Measurements from ENCODE around the gene DESI1.

DESI1 gene

GRCh38 chr22:41563051-41563711 lies 57.7 kb downstream of the DESI1 start:
- TF ChIP-seq SIN3A (IDR thresholded peaks at IDR 0.05; ENCODE audit: borderline replicate concordance, insufficient read depth, low read length): no peak
- TF ChIP-seq POLR2AphosphoS5 (IDR thresholded peaks at IDR 0.05; ENCODE audit: low read depth, low read length): no peak
- TF ChIP-seq REST (IDR thresholded peaks at IDR 0.05; ENCODE audit: insufficient read depth in 1 of 2, low read depth in 2 of 2, low read length in 2 of 2): no peak
- no peak for TF ChIP-seq FOXP2 (optimal IDR thresholded peaks at IDR 0.05; ENCODE audit: borderline replicate concordance, extremely low read depth, extremely low read length, insufficient read depth)
- no peak for TF ChIP-seq TAF1 (IDR thresholded peaks at IDR 0.05; ENCODE audit: borderline replicate concordance, insufficient read depth, low read length)

GRCh38 chr22:41562461-41562860 lies 58.4 kb downstream of the DESI1 start:
- no peak for TF ChIP-seq POLR2AphosphoS5 (IDR thresholded peaks at IDR 0.05; ENCODE audit: low read depth, low read length)
- TF ChIP-seq SIN3A (IDR thresholded peaks at IDR 0.05; ENCODE audit: borderline replicate concordance, insufficient read depth, low read length): no peak
- TF ChIP-seq REST (IDR thresholded peaks at IDR 0.05; ENCODE audit: insufficient read depth in 1 of 2, low read depth in 2 of 2, low read length in 2 of 2): no peak
- TF ChIP-seq FOXP2 (optimal IDR thresholded peaks at IDR 0.05; ENCODE audit: borderline replicate concordance, extremely low read depth, extremely low read length, insufficient read depth): no peak
- TF ChIP-seq TAF1 (IDR thresholded peaks at IDR 0.05; ENCODE audit: borderline replicate concordance, insufficient read depth, low read length): no peak

- TF ChIP-seq REST (IDR thresholded peaks at IDR 0.05; ENCODE audit: insufficient read depth in 1 of 2, low read depth in 2 of 2, low read length in 2 of 2): no peak
- TF ChIP-seq FOXP2 (optimal IDR thresholded peaks at IDR 0.05; ENCODE audit: borderline replicate concordance, extremely low read depth, extremely low read length, insufficient read depth): no peak
- TF ChIP-seq POLR2AphosphoS5 (IDR thresholded peaks at IDR 0.05; ENCODE audit: low read depth, low read length): no peak
- no peak for TF ChIP-seq SIN3A (IDR thresholded peaks at IDR 0.05; ENCODE audit: borderline replicate concordance, insufficient read depth, low read length)
- no peak for TF ChIP-seq TAF1 (IDR thresholded peaks at IDR 0.05; ENCODE audit: borderline replicate concordance, insufficient read depth, low read length)
Observed at GRCh38 chr22:41561788-41562187, 59.1 kb downstream of the DESI1 start.

- TF ChIP-seq TAF1 (IDR thresholded peaks at IDR 0.05; ENCODE audit: borderline replicate concordance, insufficient read depth, low read length): no peak
- no peak for TF ChIP-seq FOXP2 (optimal IDR thresholded peaks at IDR 0.05; ENCODE audit: borderline replicate concordance, extremely low read depth, extremely low read length, insufficient read depth)
- TF ChIP-seq REST (IDR thresholded peaks at IDR 0.05; ENCODE audit: insufficient read depth in 1 of 2, low read depth in 2 of 2, low read length in 2 of 2): no peak
- TF ChIP-seq POLR2AphosphoS5 (IDR thresholded peaks at IDR 0.05; ENCODE audit: low read depth, low read length): no peak
- no peak for TF ChIP-seq SIN3A (IDR thresholded peaks at IDR 0.05; ENCODE audit: borderline replicate concordance, insufficient read depth, low read length)
Observed at GRCh38 chr22:41561335-41561734, 59.5 kb downstream of the DESI1 start.

All from PFSK-1 (cell line).